ENCODE measurements around the gene GALNT16.
"Not testable (repeated sequence)": the region's sequence is repeated elsewhere in the genome, so short reads cannot be mapped to it uniquely, and the experiment has no call there.

Gene GALNT16

GRCh38 chr14:69287098-69288010 is 27.4 kb downstream of the GALNT16 start:
- no peak for DNase-seq

GRCh38 chr14:69288011-69288771 is 28.2 kb downstream of the GALNT16 start:
- DNase-seq: no peak

GRCh38 chr14:69288956-69289705 is 29.2 kb downstream of the GALNT16 start:
- no peak for DNase-seq

- DNase-seq: no peak
Measured at GRCh38 chr14:69289811-69290520, 30.0 kb downstream of the GALNT16 start.

- not testable (repeated sequence) for DNase-seq
Measured at GRCh38 chr14:69290881-69291280, 30.9 kb downstream of the GALNT16 start.

GRCh38 chr14:69291396-69291795 is 31.4 kb downstream of the GALNT16 start:
- no peak for DNase-seq

- no peak for DNase-seq
Measured at GRCh38 chr14:69291891-69292561, 32.1 kb downstream of the GALNT16 start.

- no peak for DNase-seq
Measured at GRCh38 chr14:69298131-69299071, 38.4 kb downstream of the GALNT16 start.

- DNase-seq: no peak
Measured at GRCh38 chr14:69299286-69300035, 39.5 kb downstream of the GALNT16 start.

- DNase-seq: no peak
Measured at GRCh38 chr14:69300601-69301221, 40.8 kb downstream of the GALNT16 start.

- DNase-seq: no peak
Measured at GRCh38 chr14:69303086-69303485, 43.1 kb downstream of the GALNT16 start.

GRCh38 chr14:69312608-69313007 is 52.6 kb downstream of the GALNT16 start:
- DNase-seq: no peak

- no peak for DNase-seq
Measured at GRCh38 chr14:69313176-69313575, 53.2 kb downstream of the GALNT16 start.

GRCh38 chr14:69314327-69314726 is 54.4 kb downstream of the GALNT16 start:
- DNase-seq: no peak

GRCh38 chr14:69315301-69315700 is 55.3 kb downstream of the GALNT16 start:
- DNase-seq: no peak

GRCh38 chr14:69316449-69317101 is 56.6 kb downstream of the GALNT16 start:
- no peak for DNase-seq

- no peak for DNase-seq
Measured at GRCh38 chr14:69317102-69317755, 57.3 kb downstream of the GALNT16 start.

- no peak for DNase-seq
Measured at GRCh38 chr14:69317780-69318179, 57.8 kb downstream of the GALNT16 start.
